T-helper 2 cell (primary cell): ENCODE measurements around the gene PLXNA3.

Experiments
- DNase-seq, 5 experiments: peaks; one replicate each; pipeline versions ENCODE4 v3.0.0 to v3.0.0-alpha.2; 2012 to 2022

The PLXNA3 gene

DNA sequence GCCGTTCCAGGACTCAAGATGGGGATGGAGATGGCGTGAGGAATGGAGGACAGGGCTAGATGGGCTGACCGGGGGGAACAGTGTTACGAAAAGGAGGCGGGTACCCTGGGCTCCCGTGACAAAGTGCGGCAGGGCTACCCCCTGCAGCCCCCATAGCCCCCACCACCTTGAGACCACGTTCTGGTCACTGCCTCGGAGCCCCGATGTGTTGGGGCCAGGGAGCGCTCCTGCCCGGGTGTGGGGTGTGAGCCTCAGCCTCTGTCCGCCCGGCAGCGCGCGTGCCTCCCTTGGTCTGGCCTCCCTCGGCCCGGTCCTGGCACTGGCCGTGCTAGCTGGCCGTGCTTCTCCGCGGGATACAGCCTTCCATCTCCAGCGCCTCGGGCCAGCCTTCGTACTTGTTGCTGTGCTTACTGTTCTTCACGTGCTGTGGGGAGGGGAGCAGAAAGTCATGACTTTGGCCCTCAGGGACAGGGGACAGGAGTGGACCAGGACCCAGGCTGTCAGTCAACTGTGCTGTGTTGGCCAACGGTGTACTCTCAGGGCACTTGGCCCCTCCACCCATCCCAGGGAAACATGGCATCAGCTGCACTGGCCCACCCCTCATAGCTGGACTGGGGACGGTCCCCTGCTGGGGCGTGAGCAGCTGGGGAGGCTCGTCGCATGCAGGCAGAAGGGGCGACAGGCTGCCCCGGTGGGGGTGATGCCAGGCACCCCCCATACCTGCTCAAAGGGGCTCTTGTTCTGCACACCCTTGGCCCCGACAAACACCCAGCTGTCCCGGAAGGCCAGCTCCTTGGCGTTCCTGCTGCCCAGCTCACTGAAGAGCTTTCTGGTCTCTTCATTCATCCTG lies 48.6 kb downstream of the PLXNA3 start:
- DNase-seq: no peak

DNA sequence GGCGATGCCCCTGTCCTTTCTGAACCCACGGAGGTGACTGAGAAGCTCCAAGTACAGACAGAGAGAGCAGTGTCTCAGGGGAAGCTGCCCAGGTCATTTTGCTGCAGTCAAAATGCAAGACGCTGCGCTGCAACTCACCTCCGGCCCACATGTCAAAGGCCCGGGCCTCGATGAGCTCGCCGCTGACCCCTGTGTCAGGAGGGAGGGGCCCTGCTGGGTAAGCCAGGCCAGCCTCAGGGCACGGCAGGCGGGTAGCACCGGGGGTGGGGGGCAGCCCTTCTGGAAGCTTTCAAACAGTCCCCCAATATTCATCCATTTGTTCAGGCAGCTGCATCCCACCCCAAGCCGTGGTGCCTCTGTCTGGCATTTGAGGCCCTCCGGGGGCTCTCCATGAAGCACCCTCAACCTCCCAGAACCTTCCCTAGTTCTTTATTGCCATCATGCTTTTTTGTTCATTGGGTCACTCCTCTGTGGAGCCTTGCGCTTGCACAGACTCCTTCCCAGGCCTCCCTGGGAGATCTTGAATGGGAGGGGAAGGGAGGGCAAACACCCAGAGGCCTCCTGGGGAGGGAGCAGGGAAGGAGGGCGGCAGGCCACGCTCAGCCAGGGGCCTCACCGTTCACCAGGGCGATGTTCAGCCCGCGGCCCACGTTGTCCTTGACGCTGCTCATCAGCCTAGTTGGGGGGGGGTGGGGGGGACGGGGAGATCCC lies 49.7 kb downstream of the PLXNA3 start:
- no peak for DNase-seq

DNA sequence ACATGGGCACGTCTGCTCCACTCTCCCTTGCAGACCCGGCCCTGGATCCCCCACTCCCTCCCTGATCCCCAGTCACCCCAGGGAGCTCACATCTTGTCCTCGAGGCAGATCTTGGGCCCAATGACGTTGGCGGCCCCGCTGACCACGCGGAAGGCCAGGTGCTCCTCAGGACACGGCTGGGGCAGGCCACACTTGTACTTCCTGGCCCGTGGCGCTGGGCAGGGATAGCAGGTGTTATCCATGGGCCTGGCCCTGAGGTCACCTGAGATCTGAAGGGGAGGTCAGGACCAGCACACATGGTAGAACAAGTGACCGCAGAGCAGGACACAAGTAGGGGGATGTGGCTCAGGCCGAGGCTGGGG lies 50.3 kb downstream of the PLXNA3 start:
- no peak for DNase-seq

DNA sequence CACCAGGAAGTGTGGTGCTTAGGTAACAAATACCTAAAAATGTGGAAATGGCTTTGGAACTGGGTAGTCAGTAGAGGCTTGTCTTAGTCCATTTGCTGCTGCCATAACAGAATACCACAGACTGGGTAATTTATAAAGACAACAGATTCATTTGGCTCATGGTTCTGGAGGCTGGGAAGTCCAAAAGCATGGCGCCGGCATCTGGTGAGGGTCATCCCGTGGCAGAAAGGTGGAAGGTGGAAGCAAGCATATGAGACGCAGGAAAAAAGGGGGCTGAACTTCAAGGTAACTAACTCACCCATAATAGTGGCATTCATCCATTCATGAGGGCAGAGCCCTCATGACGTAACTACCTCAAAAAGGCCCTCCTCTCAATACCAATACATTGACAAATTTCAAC lies 51.4 kb downstream of the PLXNA3 start:
- DNase-seq: no peak

DNA sequence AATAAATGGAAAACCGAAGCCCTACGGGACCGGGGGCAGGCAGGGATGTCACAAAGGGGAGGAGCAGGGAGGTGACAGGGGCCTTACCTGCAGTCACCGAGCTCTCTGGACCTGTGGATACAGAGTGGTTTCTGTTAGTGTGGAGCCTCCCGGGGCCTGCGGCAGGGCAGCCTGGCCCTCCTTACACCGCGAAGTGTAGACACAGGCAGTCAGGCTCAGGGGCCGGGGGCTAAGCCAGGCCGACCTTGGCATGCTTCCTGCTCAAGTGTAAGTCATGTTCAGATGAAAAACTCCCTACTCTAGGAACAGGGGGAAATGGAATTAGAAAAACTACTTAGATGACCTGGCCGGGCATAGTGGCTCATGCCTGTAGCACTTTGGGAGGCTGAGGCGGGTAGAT lies 53.7 kb downstream of the PLXNA3 start:
- no peak for DNase-seq

DNA sequence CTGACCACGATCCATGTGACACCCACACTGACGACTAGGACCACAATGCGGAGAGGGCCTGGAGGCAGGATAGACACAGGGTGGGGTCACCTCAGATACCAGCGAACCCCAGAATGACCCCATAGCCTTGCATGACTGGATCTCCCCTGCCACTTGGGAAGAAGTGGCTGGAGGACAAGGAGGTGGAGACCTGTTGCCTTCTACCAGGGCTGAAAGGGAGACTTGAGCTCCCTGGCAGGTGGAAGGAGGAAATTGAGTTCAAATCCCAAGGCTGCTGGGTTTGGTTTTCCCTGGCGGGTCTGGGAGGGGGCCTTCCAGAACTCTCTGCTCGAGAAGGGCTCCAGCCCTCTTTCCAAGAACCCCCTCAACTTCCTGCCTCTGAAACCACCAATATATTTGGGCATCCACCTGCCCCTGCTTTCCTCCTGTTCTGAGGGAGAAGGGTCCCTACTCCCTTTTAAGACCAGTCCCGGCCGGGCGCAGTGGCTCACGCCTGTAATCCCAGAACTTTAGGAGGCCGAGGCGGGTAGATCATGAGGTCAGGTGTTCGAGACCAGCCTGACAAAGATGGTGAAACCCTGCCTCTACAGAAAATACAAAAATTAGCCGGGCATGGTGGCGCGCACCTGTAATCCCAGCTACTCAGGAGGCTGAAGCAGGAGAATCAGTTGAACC lies 54.9 kb downstream of the PLXNA3 start:
- no peak for DNase-seq

DNA sequence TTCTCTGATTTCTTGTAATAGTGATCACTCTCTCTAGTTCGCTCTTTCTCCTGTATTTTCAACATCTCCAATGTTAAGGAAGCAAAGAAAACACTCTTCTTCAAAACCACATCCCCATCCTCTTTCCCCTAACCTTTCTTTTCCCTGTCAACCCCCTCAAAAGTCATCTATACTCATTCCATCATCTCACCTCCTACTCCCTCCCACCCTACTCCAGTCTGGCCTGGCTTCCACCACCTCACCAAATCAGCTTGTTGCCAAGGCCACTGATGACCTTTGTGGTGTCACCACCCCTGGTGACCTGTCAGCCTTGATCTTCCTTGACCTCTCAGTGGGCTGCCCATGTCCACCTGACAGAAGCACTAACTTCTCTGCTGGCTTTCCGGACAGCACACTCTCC lies 55.6 kb downstream of the PLXNA3 start:
- DNase-seq: no peak

DNA sequence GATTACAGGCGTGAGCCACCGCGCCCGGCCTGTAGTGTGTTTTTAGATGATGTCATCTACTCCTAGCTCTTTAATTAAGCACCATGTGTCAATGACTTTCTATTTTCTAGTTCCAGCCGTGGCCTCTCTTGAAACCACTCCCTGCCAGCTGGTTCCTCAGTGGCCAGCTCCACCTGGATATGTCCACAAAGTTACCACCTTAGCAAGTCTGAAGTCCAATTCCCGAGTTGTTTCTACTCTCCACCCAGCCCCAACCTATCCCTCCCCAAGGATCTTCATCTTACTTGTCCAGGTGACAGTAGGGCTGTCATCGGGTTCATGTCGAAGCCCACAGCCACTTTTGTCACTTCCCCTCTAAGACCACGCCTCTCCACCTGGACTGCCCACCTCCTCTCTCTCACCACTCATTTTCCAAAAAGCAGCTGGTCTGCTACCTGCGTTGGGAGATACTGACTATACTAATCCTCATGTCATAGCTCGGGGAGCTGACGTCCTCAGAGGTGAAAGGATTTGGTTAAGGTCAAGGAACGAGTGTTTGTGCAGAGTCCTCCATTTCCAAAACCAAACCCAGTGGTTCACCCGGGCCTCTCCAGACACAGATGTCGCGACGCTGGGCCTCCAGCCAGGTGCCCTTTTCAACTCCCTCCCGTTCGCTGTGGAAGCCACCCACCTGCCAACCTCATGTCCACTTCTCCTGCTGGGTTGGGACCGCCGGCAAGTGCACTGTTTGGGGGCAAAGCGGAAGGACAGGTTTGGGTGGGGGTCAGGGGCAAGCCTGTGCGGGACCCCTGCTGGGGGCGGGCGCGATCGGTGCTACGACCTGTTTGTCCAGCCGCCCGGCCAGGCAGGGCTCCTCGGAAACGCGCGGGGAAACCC lies 57.2 kb downstream of the PLXNA3 start:
- DNase-seq: peak in 1 of 5 experiments; percentile 56

DNA sequence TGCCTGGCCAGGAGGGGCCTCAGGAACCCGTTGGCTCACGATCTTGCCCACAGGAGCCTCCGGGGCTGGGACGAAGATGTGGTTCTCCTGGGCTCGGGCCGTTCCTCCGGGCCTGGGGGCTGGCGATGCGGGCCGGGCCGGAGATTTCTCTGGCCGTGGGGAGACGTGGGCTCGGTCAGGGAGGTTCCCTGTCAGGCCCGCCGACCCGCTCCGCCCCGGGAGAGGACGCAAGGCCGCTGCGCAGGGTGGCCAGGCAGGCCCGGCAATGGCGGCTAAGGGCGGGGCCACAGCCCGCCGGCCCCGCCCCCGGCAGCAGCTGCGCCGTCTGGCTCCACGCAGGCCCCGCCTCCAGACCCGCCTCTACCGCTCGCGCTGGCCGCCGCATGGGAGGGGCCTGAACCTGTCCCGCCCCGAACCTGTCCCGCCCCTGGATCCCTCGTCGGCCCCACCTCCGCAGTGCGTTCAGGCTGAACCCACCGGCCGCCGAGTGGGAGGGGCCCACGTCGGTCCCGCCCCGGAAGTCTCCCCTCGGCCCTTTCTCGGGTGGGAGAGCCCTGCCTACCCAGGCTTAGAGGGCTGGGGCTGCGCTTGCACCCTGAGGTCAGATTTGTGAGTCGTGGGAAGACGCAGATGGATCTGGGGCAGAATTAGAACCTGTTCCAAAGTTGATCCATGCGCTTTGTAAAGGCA lies 58.0 kb downstream of the PLXNA3 start, which contains the start of gene FAM3A:
TSS of gene FAM3A (minus strand) at position 267 of the 690 bp plus-strand sequence. CDS start 460 bp downstream, outside the sequence.
- DNase-seq: peak; percentile 84 to 88 (median 88)

DNA sequence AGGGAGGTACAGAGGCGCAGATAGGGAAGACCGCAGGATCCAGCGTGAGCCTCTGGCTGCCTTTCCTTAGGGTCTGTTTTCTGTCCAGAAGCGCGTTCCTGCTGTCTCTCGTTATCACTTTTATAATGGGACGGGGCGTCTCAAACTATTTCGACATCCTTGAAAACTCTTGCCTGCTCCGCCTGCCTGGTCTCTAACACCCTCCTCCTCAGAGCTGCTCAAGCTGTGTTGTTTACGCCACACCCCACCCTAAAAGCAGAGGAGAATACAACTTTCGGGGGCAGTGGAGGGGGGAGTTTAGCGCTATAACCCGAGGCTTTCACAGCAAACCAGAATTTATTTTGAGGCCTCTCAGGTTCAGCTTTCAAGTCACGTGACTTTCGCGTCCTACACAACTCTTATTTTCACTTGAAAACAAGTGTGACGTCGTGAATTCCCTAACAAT lies 58.6 kb downstream of the PLXNA3 start:
- peak in 1 of 5 experiments; percentile 48 for DNase-seq

DNA sequence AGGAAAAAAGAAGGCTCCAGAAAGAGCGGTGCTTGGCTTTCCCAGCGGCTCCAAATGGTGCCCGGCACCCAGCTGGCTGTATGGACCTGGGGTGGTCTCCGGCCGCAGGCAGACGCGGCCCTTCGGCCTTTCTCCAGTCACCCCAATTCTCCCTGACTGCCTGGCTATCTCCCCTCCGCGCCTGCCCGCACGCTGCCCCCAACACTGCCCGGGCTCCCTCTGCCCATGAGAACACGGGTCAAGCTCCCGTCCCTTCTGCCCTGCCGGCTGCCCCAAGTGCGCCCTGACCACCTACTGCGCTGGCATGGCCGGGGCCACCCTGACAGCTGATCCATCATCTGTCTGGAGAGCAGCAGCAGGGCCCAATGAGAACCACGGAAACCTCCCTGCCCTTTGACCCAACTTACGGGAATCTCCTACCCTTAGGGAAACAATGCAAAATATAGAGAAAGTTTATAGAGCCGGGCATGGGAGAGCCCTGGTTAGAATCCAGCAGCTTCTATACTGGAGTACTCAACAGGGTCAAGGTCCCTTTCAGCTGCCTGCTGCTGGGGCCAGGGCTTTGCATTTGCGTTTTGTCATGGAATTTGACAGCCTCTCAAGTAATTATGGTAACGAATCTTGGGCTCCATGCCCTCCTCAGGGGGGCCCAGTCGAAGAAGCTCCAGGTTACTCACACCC lies 59.2 kb downstream of the PLXNA3 start:
- DNase-seq: no peak

DNA sequence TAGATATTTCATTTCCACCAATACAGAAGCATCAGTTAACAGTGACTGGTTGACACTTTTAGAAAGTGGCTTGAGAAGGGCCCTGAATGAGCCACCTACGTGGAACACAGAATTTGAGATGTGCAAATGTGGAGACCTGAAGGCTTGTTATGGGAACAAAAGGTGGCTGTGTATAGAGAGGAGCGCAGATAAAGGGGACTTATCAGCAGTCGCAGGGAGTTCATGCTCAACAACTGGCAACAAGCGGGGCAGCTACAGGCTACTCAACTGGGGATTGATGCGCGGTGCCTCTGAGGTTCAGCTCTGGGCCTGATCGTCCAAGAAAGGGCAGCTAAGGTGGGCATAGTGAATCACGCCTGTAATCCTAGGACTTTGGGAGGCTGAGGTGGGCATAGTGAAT lies 61.3 kb downstream of the PLXNA3 start:
- DNase-seq: no peak

DNA sequence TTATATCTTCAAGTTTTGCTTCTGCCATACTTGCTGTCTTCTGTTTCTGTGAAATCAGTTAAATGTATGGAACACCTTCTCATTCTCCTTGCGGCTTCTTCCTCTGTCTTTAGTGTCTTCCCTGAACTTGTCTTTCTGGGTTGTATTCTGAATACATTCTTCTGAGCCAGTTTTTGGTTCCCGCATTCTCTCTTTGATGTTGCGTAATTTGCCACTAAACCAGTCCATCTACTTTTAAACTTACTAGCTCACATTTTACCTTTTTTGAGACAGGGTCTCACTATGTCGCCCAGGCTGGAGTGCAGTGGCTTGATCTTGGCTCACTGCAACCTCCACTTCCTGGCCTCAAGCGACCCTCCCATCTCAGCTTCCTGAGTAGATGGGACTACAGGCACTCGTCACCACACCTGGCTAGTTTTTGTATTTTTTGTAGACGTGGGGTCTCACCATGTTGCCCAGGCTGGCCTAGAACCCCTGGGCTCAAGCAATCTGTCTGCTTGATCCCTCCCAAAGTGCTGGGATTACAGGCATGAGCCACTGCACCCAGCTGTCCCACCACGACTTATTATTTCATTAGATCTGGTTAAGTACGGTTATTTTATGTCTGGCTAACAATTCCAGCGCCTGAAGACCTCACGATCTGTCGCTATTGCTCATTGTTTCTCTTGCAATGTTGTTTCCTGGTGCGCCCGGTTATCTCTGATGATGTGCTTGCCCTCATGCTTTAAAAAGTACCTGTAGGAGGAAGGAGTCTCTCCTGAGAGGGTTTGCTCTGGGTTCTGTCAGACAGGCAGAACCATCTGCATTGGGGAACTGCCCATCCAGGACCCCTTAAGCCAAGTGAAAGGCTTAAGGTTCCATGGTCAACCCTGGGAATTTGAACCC lies 67.8 kb downstream of the PLXNA3 start:
- DNase-seq: no peak

DNA sequence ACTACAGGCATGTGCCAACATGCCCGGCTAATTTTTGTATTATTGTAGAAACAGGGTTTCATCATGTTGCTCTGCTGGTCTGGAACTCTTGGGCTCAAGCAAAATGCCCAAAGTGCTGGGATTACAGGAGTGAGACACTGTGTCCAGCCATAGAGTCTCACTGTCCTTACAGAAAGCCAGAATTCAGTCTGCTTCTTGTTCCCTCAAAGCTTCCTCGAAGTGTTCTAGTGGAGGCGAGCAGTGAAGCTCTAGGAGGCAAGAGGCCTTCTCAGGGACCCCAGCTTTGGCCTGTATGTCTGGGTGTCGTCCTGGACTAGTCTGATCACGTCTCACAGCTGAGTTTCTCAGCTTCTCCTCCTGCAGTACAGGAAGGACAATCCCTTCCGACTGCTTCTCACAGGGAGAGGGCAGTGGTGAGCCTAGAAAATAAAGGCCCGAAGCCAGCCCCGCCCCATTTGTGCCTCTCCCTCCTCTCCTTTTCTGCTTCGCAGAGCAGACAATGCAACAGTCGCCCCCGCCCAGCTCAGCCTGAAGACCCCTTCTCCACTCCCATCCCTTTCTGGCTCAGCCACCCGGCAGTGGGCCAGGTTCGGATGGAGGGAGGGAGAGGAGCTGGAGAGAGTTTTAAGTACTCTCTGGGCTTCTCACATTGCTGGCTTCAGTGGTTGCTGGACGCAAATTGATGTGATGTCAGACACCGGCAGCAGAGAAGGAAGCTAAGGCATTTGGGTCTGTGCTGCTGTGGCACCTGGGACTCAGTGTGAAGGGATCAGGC lies 69.0 kb downstream of the PLXNA3 start:
- DNase-seq: peak in 3 of 5 experiments; percentile 41 to 73 (median 44)
